Activated CD4-positive, alpha-beta T cell treated with anti-CD3 and anti-CD28 coated beads, Interleukin-2, Interleukin-4, amounts not matched to agents 100 ng/mL and 50 ng/mL, durations not matched to agents 16 hours and 8 hours (primary cell): ENCODE measurements around the gene SLC16A3.

Experiments used
- DNase-seq: peaks from one replicate; pipeline ENCODE4 v3.0.0-alpha.2; 2020; ENCODE audit warnings: low spot score

The SLC16A3 gene

GRCh38 chr17:82287013-82287867, 58.4 kb downstream of the SLC16A3 start:
- no peak for DNase-seq

GRCh38 chr17:82287868-82288801, 59.3 kb downstream of the SLC16A3 start:
- DNase-seq, result no peak
